ENCODE data around the gene CDCA7L. TPM values are rescaled to one million over a fixed set of nuclear protein-coding genes. Genes with fewer than 3 reads are reported as not detected.

CDCA7L gene, protein sequence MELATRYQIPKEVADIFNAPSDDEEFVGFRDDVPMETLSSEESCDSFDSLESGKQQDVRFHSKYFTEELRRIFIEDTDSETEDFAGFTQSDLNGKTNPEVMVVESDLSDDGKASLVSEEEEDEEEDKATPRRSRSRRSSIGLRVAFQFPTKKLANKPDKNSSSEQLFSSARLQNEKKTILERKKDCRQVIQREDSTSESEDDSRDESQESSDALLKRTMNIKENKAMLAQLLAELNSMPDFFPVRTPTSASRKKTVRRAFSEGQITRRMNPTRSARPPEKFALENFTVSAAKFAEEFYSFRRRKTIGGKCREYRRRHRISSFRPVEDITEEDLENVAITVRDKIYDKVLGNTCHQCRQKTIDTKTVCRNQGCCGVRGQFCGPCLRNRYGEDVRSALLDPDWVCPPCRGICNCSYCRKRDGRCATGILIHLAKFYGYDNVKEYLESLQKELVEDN
- total RNA-seq, result 10 to 100 TPM; 35.1 to 49.1 TPM

DNA sequence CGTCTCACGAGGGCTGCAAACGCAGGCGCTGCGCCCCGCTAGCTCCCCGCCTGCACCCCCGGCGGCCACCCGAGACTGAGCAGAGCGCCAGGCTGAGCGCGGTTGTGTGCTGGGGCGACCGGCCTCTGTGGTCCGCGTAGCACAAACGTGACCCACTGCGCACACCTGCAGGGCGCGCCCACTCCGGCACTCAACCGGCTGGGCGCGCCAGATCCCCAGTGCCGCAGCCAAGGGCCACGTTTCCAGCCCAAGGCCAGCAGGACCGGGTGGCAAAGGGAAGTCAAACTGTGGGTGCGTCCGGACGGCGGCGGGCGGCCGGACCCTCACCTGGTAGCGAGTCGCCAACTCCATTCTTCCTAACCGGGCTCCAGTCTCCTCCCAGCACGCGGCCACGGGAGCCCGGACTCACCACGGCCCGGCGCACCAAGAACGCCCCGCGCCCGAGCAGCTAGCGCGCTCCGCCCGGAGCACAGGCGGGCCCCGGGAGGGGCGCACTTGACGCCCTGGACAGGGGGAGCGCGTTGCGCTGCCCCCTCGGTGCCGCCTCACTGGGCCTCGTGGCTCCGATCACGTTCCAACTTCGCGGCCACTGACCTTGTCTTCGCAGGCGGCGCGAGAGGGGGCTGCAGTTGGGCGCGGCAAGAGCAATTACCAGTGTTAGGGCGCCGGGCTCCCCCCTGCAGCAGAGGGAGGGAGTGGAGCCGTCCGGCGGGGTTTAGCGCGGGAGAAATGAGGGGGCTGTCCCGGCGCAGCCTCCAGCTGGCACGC lies at the start of gene CDCA7L:
CDCA7L (minus strand) TSS at position 446 of the 768 bp plus-strand sequence; CDS start at position 351, 95 bp downstream.
- H3K27me3 Mint-ChIP-seq (ENCODE audit: low read depth), result peaks cover 8% of the 10 kb centered on the region
- peaks cover 0 to 3% of the 10 kb centered on the region in 2 donors for H3K36me3 Mint-ChIP-seq (ENCODE audit: insufficient read depth in 2 of 2)
- peaks cover 72% of the 10 kb centered on the region for H3K4me1 Mint-ChIP-seq (ENCODE audit: low read depth)
- peak; percentile 75 to 78 for DNase-seq
- H3K27ac Mint-ChIP-seq, result peak within 1 kb of the TSS; percentile 66
- peak; percentile 89 to 91 for ATAC-seq (replicated peaks in 1 of 2)
- peak within 1 kb of the TSS; percentile 89 to 92 for H3K4me3 Mint-ChIP-seq
- H3K9me3 Mint-ChIP-seq, result no peaks in the 10 kb centered on the region

- Mint-ChIP-seq H3K36me3 (ENCODE audit: insufficient read depth in 2 of 2) (no peaks in the 10 kb centered on the region), H3K4me3 (no peak overlapping the region)
Observed at GRCh38 chr7:21986096-21986495, 40.4 kb upstream of the CDCA7L start.

GRCh38 chr7:21984042-21984441 lies 38.3 kb upstream of the CDCA7L start:
- Mint-ChIP-seq H3K4me1 (ENCODE audit: low read depth) (no peaks in the 10 kb centered on the region), H3K9me3 (no peaks in the 10 kb centered on the region), H3K27ac (no peak overlapping the region), H3K27me3 (ENCODE audit: low read depth) (peaks cover 8% of the 10 kb centered on the region), H3K4me3 (no peak overlapping the region), H3K36me3 (ENCODE audit: insufficient read depth in 2 of 2) (no peaks in the 10 kb centered on the region)
- DNase-seq (no peak), ATAC-seq (replicated peaks in 1 of 2) (no peak)

More at GRCh38 chr7:21986096-21986495, 40.4 kb upstream of the CDCA7L start:
- Mint-ChIP-seq H3K27me3 (ENCODE audit: low read depth) (peaks cover 8% of the 10 kb centered on the region), H3K27ac (no peak overlapping the region), H3K4me1 (ENCODE audit: low read depth) (no peaks in the 10 kb centered on the region), H3K9me3 (no peaks in the 10 kb centered on the region)
- DNase-seq (no peak), ATAC-seq (replicated peaks in 1 of 2) (no peak)

GRCh38 chr7:21983056-21983455 lies 37.4 kb upstream of the CDCA7L start:
- Mint-ChIP-seq H3K4me1 (ENCODE audit: low read depth) (no peaks in the 10 kb centered on the region), H3K9me3 (no peaks in the 10 kb centered on the region), H3K27ac (no peak overlapping the region), H3K27me3 (ENCODE audit: low read depth) (peaks cover 8% of the 10 kb centered on the region), H3K4me3 (no peak overlapping the region), H3K36me3 (ENCODE audit: insufficient read depth in 2 of 2) (no peaks in the 10 kb centered on the region)
- DNase-seq (no peak), ATAC-seq (replicated peaks in 1 of 2) (no peak)

GRCh38 chr7:21981524-21981923 lies 35.8 kb upstream of the CDCA7L start:
- ATAC-seq (replicated peaks in 1 of 2), result no peak
- no peaks in the 10 kb centered on the region for H3K4me1 Mint-ChIP-seq (ENCODE audit: low read depth)
- no peak for DNase-seq

GRCh38 chr7:21980926-21981500 lies 35.3 kb upstream of the CDCA7L start:
- Mint-ChIP-seq H3K27ac (no peak overlapping the region), H3K4me3 (no peak overlapping the region), H3K4me1 (ENCODE audit: low read depth) (no peaks in the 10 kb centered on the region), H3K36me3 (ENCODE audit: insufficient read depth in 2 of 2) (no peaks in the 10 kb centered on the region), H3K9me3 (no peaks in the 10 kb centered on the region), H3K27me3 (ENCODE audit: low read depth) (peaks cover 8% of the 10 kb centered on the region)
- ATAC-seq (replicated peaks in 1 of 2) (no peak), DNase-seq (no peak)

More at GRCh38 chr7:21981524-21981923, 35.8 kb upstream of the CDCA7L start:
- H3K36me3 Mint-ChIP-seq (ENCODE audit: insufficient read depth in 2 of 2), result no peaks in the 10 kb centered on the region
- H3K27ac Mint-ChIP-seq, result no peak overlapping the region
- no peaks in the 10 kb centered on the region for H3K9me3 Mint-ChIP-seq
- no peak overlapping the region for H3K4me3 Mint-ChIP-seq
- H3K27me3 Mint-ChIP-seq (ENCODE audit: low read depth), result peaks cover 8% of the 10 kb centered on the region

GRCh38 chr7:21972397-21972784 lies 26.7 kb upstream of the CDCA7L start:
- H3K27me3 Mint-ChIP-seq (ENCODE audit: low read depth), result peaks cover 6% of the 10 kb centered on the region
- H3K4me3 Mint-ChIP-seq, result no peak overlapping the region
- H3K36me3 Mint-ChIP-seq (ENCODE audit: insufficient read depth in 2 of 2), result no peaks in the 10 kb centered on the region
- H3K4me1 Mint-ChIP-seq (ENCODE audit: low read depth), result peaks cover 7% of the 10 kb centered on the region
- DNase-seq, result no peak
- no peaks in the 10 kb centered on the region for H3K9me3 Mint-ChIP-seq
- no peak overlapping the region for H3K27ac Mint-ChIP-seq
- ATAC-seq (replicated peaks in 1 of 2), result no peak

GRCh38 chr7:21971780-21972396 lies 26.2 kb upstream of the CDCA7L start:
- H3K4me1 Mint-ChIP-seq (ENCODE audit: low read depth), result peaks cover 9% of the 10 kb centered on the region
- H3K27ac Mint-ChIP-seq, result no peak overlapping the region
- no peak for DNase-seq
- H3K27me3 Mint-ChIP-seq (ENCODE audit: low read depth), result peaks cover 6% of the 10 kb centered on the region
- no peaks in the 10 kb centered on the region for H3K9me3 Mint-ChIP-seq
- ATAC-seq (replicated peaks in 1 of 2), result no peak
- no peaks in the 10 kb centered on the region for H3K36me3 Mint-ChIP-seq (ENCODE audit: insufficient read depth in 2 of 2)
- no peak overlapping the region for H3K4me3 Mint-ChIP-seq

DNA sequence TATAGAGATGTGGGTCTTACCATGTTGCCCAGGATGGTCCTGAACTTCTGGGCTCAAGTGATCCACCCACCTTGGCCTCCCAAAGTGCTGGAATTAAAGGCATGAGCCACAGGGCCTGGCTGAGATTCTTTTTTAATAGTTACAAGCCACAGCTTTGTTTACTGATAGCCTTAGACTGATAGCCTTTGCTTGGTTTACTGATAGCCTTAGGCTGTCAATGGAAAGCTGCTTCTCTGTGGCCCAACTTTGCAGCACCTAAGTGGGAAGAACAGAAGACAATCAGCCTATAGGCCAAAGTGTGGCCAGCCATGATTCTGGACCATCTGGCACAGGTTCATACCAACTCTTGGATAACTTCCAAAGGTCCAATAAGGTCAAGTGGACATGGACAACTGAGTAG lies 24.1 kb upstream of the CDCA7L start:
- ATAC-seq (replicated peaks in 1 of 2) (no peak), DNase-seq (no peak)
- Mint-ChIP-seq H3K4me3 (no peak overlapping the region), H3K36me3 (ENCODE audit: insufficient read depth in 2 of 2) (no peaks in the 10 kb centered on the region), H3K9me3 (no peaks in the 10 kb centered on the region), H3K4me1 (ENCODE audit: low read depth) (peaks cover 9% of the 10 kb centered on the region), H3K27ac (no peak overlapping the region), H3K27me3 (ENCODE audit: low read depth) (peaks cover 6% of the 10 kb centered on the region)

GRCh38 chr7:21967598-21968003 lies 21.9 kb upstream of the CDCA7L start:
- peak in 1 of 2 donors; percentile 8 for DNase-seq
- Mint-ChIP-seq H3K4me3 (peak overlapping the region in 1 of 2 donors; percentile 6), H3K27me3 (ENCODE audit: low read depth) (peaks cover under 1% of the 10 kb centered on the region), H3K4me1 (ENCODE audit: low read depth) (peaks cover 9% of the 10 kb centered on the region), H3K9me3 (no peaks in the 10 kb centered on the region), H3K36me3 (ENCODE audit: insufficient read depth in 2 of 2) (no peaks in the 10 kb centered on the region), H3K27ac (no peak overlapping the region)
- ATAC-seq (replicated peaks in 1 of 2), result peak; percentile 26 to 34

- no peaks in the 10 kb centered on the region for H3K27me3 Mint-ChIP-seq (ENCODE audit: low read depth)
- H3K36me3 Mint-ChIP-seq (ENCODE audit: insufficient read depth in 2 of 2), result no peaks in the 10 kb centered on the region
- H3K9me3 Mint-ChIP-seq, result no peaks in the 10 kb centered on the region
- no peak overlapping the region for H3K4me3 Mint-ChIP-seq
- ATAC-seq (replicated peaks in 1 of 2), result no peak
- no peak for DNase-seq
- H3K27ac Mint-ChIP-seq, result no peak overlapping the region
- H3K4me1 Mint-ChIP-seq (ENCODE audit: low read depth), result peaks cover 9% of the 10 kb centered on the region
Observed at GRCh38 chr7:21966271-21966670, 20.6 kb upstream of the CDCA7L start.

DNA sequence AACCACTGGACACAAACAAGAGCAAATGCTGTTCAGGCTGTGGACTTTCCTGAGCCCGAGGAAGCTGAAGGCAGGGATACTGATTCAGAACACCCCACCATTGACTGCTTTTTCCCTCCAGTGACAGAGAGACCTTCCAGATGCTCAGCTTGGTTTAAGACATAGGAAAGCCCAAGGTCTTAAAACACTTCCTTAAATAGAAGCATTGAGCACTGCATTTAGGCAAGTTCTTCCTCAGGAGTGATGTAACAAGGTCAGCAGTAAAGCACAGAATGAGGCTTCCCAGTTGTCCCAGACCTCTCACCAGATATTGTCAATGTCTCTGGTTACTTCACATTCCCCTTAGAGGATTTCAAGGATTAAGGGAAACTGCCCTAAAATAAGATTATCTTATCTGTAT lies 19.6 kb upstream of the CDCA7L start:
- H3K27ac Mint-ChIP-seq, result no peak overlapping the region
- no peak overlapping the region for H3K4me3 Mint-ChIP-seq
- ATAC-seq (replicated peaks in 1 of 2) (no peak), DNase-seq (no peak)
- H3K4me1 Mint-ChIP-seq (ENCODE audit: low read depth), result peaks cover 9% of the 10 kb centered on the region
- H3K27me3 Mint-ChIP-seq (ENCODE audit: low read depth), result no peaks in the 10 kb centered on the region
- H3K9me3 Mint-ChIP-seq, result peaks cover 0 to under 1% of the 10 kb centered on the region in 2 donors
- H3K36me3 Mint-ChIP-seq (ENCODE audit: insufficient read depth in 2 of 2), result peaks cover 0 to 2% of the 10 kb centered on the region in 2 donors
